H1 (cell line): ENCODE data around the gene RPRD2.

ENCODE experiments used
- HDAC6 ChIP-seq: IDR thresholded peaks from one replicate; pipeline ENCODE4 v1.7.1; 2012; ENCODE audit warnings: low read depth, mild to moderate bottlenecking, inconsistent platforms, low read length, moderate library complexity
- TF ChIP-seq, protein P1 (sequence below), 3 experiments: IDR thresholded peaks; 1 replicate in 2 of 3; 2 replicates in 1 of 3; pipeline versions ENCODE4 v1.5.1 to v1.6.1; 2011; ENCODE audit warnings: low read length in 3 of 3, mild to moderate bottlenecking in 3 of 3, inconsistent platforms in 2 of 3, low read depth in 1 of 3, moderate library complexity in 1 of 3; ENCODE audit not compliant: insufficient read depth in 1 of 3; ENCODE audit errors: control extremely low read depth in 1 of 3

DNA sequence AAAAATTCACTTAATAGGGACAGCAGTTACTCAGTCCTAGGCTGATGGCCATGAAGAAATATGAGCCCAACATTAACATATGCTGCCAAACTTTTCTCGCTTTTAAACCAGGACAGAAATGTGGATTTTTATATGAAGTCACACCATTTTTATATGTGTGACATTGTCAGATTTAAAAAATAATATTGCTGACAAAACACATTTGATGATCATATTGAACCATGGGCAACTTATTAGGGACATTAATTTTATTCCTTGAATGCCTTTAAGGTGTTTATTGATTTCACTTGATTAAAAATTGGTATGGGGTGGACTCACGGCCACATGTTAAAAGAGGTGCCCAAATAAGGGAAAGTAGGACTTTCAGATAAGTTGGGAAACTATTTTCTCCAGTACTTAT is 58.6 kb downstream of the RPRD2 start:
- TF ChIP-seq, protein P1, sequence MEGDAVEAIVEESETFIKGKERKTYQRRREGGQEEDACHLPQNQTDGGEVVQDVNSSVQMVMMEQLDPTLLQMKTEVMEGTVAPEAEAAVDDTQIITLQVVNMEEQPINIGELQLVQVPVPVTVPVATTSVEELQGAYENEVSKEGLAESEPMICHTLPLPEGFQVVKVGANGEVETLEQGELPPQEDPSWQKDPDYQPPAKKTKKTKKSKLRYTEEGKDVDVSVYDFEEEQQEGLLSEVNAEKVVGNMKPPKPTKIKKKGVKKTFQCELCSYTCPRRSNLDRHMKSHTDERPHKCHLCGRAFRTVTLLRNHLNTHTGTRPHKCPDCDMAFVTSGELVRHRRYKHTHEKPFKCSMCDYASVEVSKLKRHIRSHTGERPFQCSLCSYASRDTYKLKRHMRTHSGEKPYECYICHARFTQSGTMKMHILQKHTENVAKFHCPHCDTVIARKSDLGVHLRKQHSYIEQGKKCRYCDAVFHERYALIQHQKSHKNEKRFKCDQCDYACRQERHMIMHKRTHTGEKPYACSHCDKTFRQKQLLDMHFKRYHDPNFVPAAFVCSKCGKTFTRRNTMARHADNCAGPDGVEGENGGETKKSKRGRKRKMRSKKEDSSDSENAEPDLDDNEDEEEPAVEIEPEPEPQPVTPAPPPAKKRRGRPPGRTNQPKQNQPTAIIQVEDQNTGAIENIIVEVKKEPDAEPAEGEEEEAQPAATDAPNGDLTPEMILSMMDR (IDR thresholded peaks at IDR 0.05; ENCODE audit: control extremely low read depth in 1 of 3, insufficient read depth in 1 of 3, low read depth in 1 of 3, low read length in 3 of 3), result no peak
- TF ChIP-seq HDAC6, result no peak
